ENCODE measurements around the gene CCDC170. TPM values are rescaled to one million over a fixed set of nuclear protein-coding genes. Genes with fewer than 3 reads are reported as not detected.
A peak's percentile ranks its signal among the peaks of the same experiment; 100 is the strongest.

The CCDC170 gene
- total RNA-seq, 1 experiment from 2014 or later: not detected

GRCh38 chr6:151502499-151502898 lies 8.7 kb downstream of the CCDC170 start:
- Histone ChIP-seq H3K9me2 (replicated peaks; ENCODE audit: low read length) (no peaks in the 10 kb centered on the region), H3F3A (ENCODE audit: low read length, unreplicated experiment) (no peaks in the 10 kb centered on the region), H3K36me3 (ENCODE audit: low read depth, low read length) (no peaks in the 10 kb centered on the region), H3K4me1 (ENCODE audit: insufficient read depth, low read length) (peaks cover 6% of the 10 kb centered on the region; the same call in 1 of the 2 replicates), H3K9ac (ENCODE audit: low read length) (no peak overlapping the region), H3K27me3 (ENCODE audit: low read length) (no peaks in the 10 kb centered on the region), H4K20me1 (ENCODE audit: low read length) (no peaks in the 10 kb centered on the region), H3K9me3 (ENCODE audit: low read length) (no peaks in the 10 kb centered on the region), H3K79me2 (ENCODE audit: low read length) (no peaks in the 10 kb centered on the region), H3K27ac (ENCODE audit: low read length) (peak overlapping the region; percentile 18; the same call in 1 of the 2 replicates), H2AFZ (ENCODE audit: low read length) (no peak overlapping the region), H3K4me2 (ENCODE audit: low read length) (peak overlapping the region; percentile 33), H3K4me3 (ENCODE audit: low read length) (no peak overlapping the region; the same call in 1 of the 2 replicates)
- TF ChIP-seq EZH2phosphoT487 (IDR thresholded peaks at IDR 0.05; ENCODE audit: borderline replicate concordance, low read length) (no peak), CTCF (conservative IDR thresholded peaks at IDR 0.05; ENCODE audit: low read depth, low read length) (no peak), EZH2 (IDR thresholded peaks at IDR 0.05; ENCODE audit: low read length, unreplicated experiment) (no peak)
- no TSS peak for BruUV-seq (replicated peaks)
- intact Hi-C loops (cut with micrococcal nuclease): loop anchor here (5.0 kb wide), 1 partner anchor 605 kb away; no protein-coding TSS in a partner anchor
- peak; percentile 78 for ATAC-seq
- CTCF ChIA-PET: interaction anchor here (0.7 kb wide), 1 partner anchor 52 kb away, joined by 3 read pairs; no protein-coding TSS in a partner anchor
- POLR2A ChIA-PET (ENCODE audit: unreplicated experiment): no interaction called here
- peak; percentile 59 for DNase-seq

- POLR2A ChIA-PET (ENCODE audit: unreplicated experiment): no interaction called here
Measured at GRCh38 chr6:151506761-151507160, 12.9 kb downstream of the CCDC170 start.

More at GRCh38 chr6:151506761-151507160, 12.9 kb downstream of the CCDC170 start:
- H3K4me1 ChIP-seq (ENCODE audit: insufficient read depth, low read length): peaks cover 6% of the 10 kb centered on the region; the same call in 1 of the 2 replicates
- no peak overlapping the region for H3K4me2 ChIP-seq (ENCODE audit: low read length)
- H3K9me2 ChIP-seq (replicated peaks; ENCODE audit: low read length): no peaks in the 10 kb centered on the region
- no peak overlapping the region for H3K27ac ChIP-seq (ENCODE audit: low read length)
- H3K27me3 ChIP-seq (ENCODE audit: low read length): no peaks in the 10 kb centered on the region
- CTCF ChIA-PET: no interaction called here
- DNase-seq (no peak), ATAC-seq (no peak)
- no peaks in the 10 kb centered on the region for H3K9me3 ChIP-seq (ENCODE audit: low read length)
- H3F3A ChIP-seq (ENCODE audit: low read length, unreplicated experiment): no peaks in the 10 kb centered on the region
- H3K36me3 ChIP-seq (ENCODE audit: low read depth, low read length): no peaks in the 10 kb centered on the region
- intact Hi-C loops (cut with micrococcal nuclease): no loop called here
- H3K9ac ChIP-seq (ENCODE audit: low read length): no peak overlapping the region
- H3K4me3 ChIP-seq (ENCODE audit: low read length): no peak overlapping the region
- no peak for TF ChIP-seq CTCF (conservative IDR thresholded peaks at IDR 0.05; ENCODE audit: low read depth, low read length)
- TF ChIP-seq EZH2 (IDR thresholded peaks at IDR 0.05; ENCODE audit: low read length, unreplicated experiment): no peak
- TF ChIP-seq EZH2phosphoT487 (IDR thresholded peaks at IDR 0.05; ENCODE audit: borderline replicate concordance, low read length): no peak
- H3K79me2 ChIP-seq (ENCODE audit: low read length): no peaks in the 10 kb centered on the region
- no TSS peak for BruUV-seq (replicated peaks)
- H4K20me1 ChIP-seq (ENCODE audit: low read length): no peaks in the 10 kb centered on the region
- H2AFZ ChIP-seq (ENCODE audit: low read length): no peak overlapping the region
